ENCODE results near the gene UBA1. TPM values are rescaled to one million over a fixed set of nuclear protein-coding genes. Genes with fewer than 3 reads are reported as not detected.

Gene UBA1
- total and polyA plus RNA-seq, 11 donors = 86.9 to 171 (median 130) TPM

GRCh38 chrX:47241201-47242011 is 47.8 kb downstream of the UBA1 start:
- no peak overlapping the region for H3K4me3 ChIP-seq
- no peaks in the 10 kb centered on the region for H3K9me3 ChIP-seq
- intact Hi-C loops (cut with DNase I) = no loop called here
- H3K27me3 ChIP-seq = peaks cover 0 to 22% (median 0%) of the 10 kb centered on the region in 9 donors
- no peak overlapping the region for H3K27ac ChIP-seq
- ATAC-seq (no peak), DNase-seq (no peak)
- peaks cover 0 to 65% (median 51%) of the 10 kb centered on the region in 9 donors for H3K36me3 ChIP-seq
- peaks cover 0 to 3% (median 0%) of the 10 kb centered on the region in 12 donors for H3K4me1 ChIP-seq
- TF ChIP-seq, protein P1, sequence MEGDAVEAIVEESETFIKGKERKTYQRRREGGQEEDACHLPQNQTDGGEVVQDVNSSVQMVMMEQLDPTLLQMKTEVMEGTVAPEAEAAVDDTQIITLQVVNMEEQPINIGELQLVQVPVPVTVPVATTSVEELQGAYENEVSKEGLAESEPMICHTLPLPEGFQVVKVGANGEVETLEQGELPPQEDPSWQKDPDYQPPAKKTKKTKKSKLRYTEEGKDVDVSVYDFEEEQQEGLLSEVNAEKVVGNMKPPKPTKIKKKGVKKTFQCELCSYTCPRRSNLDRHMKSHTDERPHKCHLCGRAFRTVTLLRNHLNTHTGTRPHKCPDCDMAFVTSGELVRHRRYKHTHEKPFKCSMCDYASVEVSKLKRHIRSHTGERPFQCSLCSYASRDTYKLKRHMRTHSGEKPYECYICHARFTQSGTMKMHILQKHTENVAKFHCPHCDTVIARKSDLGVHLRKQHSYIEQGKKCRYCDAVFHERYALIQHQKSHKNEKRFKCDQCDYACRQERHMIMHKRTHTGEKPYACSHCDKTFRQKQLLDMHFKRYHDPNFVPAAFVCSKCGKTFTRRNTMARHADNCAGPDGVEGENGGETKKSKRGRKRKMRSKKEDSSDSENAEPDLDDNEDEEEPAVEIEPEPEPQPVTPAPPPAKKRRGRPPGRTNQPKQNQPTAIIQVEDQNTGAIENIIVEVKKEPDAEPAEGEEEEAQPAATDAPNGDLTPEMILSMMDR (IDR thresholded peaks at IDR 0.05) = no peak
- no peak for TF ChIP-seq POLR2A (IDR thresholded peaks at IDR 0.05)
- WGBS, 4 donors = 93 to 98% (median 96%) methylated on average over 18 of the region's 18 CpGs

DNA sequence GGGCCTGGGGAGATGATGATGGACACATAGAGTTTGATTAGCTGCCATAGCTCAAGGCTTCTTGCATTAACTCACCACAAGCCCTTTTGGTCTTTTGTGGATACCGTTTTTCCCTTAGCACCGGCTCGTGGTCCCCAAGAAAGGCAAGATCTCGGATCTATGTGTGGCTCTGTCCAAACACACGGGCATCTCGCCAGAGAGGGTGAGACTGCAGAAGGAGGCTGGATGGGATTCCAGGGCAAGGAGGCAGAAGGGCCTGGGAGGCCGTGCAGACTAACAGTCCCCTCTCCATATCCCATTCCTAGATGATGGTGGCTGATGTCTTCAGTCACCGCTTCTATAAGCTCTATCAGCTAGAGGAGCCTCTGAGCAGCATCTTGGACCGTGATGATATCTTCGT is 48.7 kb downstream of the UBA1 start:
- Histone ChIP-seq H3K27ac (no peak overlapping the region), H3K36me3 (peaks cover 0 to 74% (median 52%) of the 10 kb centered on the region in 9 donors), H3K27me3 (peaks cover 0 to 15% (median 0%) of the 10 kb centered on the region in 9 donors), H3K4me3 (no peak overlapping the region), H3K4me1 (no peaks in the 10 kb centered on the region), H3K9me3 (no peaks in the 10 kb centered on the region)
- WGBS, 4 donors = 91 to 94% (median 93%) methylated on average over 10 of the region's 10 CpGs
- TF ChIP-seq, protein P1 (IDR thresholded peaks at IDR 0.05) = no peak
- no peak for TF ChIP-seq POLR2A (IDR thresholded peaks at IDR 0.05)
- DNase-seq (no peak), ATAC-seq (no peak)
- intact Hi-C loops (cut with DNase I) = no loop called here

DNA sequence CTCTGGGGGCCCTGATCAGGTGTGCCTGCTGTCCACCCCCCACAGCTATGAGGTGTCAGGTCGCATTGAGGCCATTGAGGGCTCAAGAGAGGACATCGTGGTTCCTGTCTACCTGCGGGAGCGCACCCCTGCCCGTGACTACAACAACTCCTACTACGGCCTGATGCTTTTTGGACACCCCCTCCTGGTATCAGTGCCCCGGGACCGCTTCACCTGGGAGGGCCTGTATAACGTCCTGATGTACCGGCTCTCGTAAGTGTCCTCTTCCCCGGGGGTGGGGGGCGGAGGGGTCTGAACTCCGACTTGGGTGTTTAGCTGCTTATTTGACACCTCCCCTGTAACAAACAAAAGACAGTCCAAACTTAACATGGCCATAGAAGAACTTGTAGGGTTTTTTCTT is 49.7 kb downstream of the UBA1 start:
- 88 to 94% (median 93%) methylated on average over 14 of the region's 14 CpGs for WGBS, 4 donors
- peaks cover 0 to 78% (median 52%) of the 10 kb centered on the region in 9 donors for H3K36me3 ChIP-seq

GRCh38 chrX:47244676-47245075 is 51.0 kb downstream of the UBA1 start:
- no peaks in the 10 kb centered on the region for H3K4me1 ChIP-seq
- no peak for DNase-seq
- intact Hi-C loops (cut with DNase I) = no loop called here
- no peaks in the 10 kb centered on the region for H3K9me3 ChIP-seq
- TF ChIP-seq, protein P1 (IDR thresholded peaks at IDR 0.05) = no peak
- no peak for TF ChIP-seq POLR2A (IDR thresholded peaks at IDR 0.05)
- H3K4me3 ChIP-seq = no peak overlapping the region
- peaks cover 0 to 19% (median 0%) of the 10 kb centered on the region in 9 donors for H3K27me3 ChIP-seq
- WGBS, 4 donors = 80 to 92% (median 85%) methylated on average over 9 to 16 of the region's 16 CpGs
- peaks cover 0 to 77% (median 52%) of the 10 kb centered on the region in 9 donors for H3K36me3 ChIP-seq
- ATAC-seq = no peak
- no peak overlapping the region for H3K27ac ChIP-seq

More for the DNA sequence above, 49.7 kb downstream of the UBA1 start:
- TF ChIP-seq, protein P1 (IDR thresholded peaks at IDR 0.05) = no peak
- no peak for TF ChIP-seq POLR2A (IDR thresholded peaks at IDR 0.05)
- no peak for DNase-seq
- Histone ChIP-seq H3K4me1 (no peaks in the 10 kb centered on the region), H3K9me3 (no peaks in the 10 kb centered on the region), H3K27ac (no peak overlapping the region), H3K4me3 (no peak overlapping the region), H3K27me3 (peaks cover 0 to 12% (median 0%) of the 10 kb centered on the region in 9 donors)
- intact Hi-C loops (cut with DNase I) = no loop called here
- ATAC-seq = no peak

Measured in heart left ventricle (tissue), 16 donors.